ENCODE data around the gene USP20. TPM values are rescaled to one million over a fixed set of nuclear protein-coding genes. Genes with fewer than 3 reads are reported as not detected.

USP20 gene
- total RNA-seq, 1 experiment from 2014 or later: 16.8 TPM

DNA sequence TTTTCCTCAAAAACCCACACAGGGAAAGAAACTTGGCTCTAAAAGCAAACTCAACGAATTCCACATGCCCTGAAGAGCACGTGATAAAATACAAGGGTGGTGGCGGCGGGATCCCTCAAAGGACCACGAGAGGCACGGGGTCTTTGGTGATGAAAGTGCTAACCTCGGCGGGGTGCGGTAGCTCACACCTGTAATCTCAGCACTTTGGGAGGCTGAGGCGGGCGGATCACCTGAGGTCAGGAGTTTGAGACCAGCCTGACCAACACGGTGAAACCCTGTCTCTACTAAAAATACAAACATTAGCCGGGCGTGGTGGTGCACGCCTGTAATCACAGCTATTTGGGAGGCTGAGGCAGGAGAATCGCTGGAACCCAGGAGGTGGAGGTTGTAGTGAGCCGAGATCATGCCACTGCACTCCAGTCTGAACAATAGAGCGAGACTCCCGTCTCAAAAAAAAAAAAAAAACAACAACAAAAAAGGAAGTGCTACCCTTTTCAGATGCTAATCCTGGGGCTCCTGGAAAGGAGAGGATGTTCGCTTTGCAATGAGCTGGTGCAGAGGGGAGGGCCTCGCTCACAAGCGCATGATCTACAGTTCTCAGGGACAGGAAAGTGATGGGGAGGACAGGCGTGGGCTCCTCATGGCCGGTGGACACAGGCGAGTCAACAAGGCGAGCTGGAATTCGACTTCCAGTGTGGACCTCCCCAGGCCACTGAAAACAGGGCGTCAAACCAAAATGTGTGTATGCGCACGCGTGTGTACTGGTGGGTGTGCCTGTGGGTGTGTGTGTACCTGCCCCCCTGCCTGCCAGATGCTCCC lies 54.1 kb downstream of the USP20 start:
- Histone ChIP-seq H3K4me2 (ENCODE audit: low read length) (no peak overlapping the region), H3K4me1 (ENCODE audit: control insufficient read depth in 1 of 2, insufficient read depth in 2 of 2, low read length in 2 of 2) (peaks cover 18 to 23% of the 10 kb centered on the region in 2 experiments), H3K9me2 (ENCODE audit: insufficient read depth) (no peaks in the 10 kb centered on the region), H4K20me1 (ENCODE audit: insufficient read depth) (no peaks in the 10 kb centered on the region), H3K4me3 (replicated peaks in 1 of 2; ENCODE audit: low read depth in 1 of 2, low read length in 2 of 2) (no peak overlapping the region), H3K9me3 (ENCODE audit: control insufficient read depth in 1 of 2, insufficient read depth in 1 of 2, low read depth in 1 of 2, low read length in 2 of 2) (no peaks in the 10 kb centered on the region), H3K36me3 (ENCODE audit: control insufficient read depth in 1 of 2, insufficient read depth in 2 of 2, low read length in 2 of 2) (no peaks in the 10 kb centered on the region), H3K27ac (ENCODE audit: low read depth, low read length) (no peak overlapping the region), H3K79me2 (ENCODE audit: insufficient read depth, low read length) (no peaks in the 10 kb centered on the region), H3K9ac (ENCODE audit: low read length) (no peak overlapping the region), H2AFZ (ENCODE audit: low read depth, low read length, poor library complexity, severe bottlenecking) (no peak overlapping the region), H3K27me3 (ENCODE audit: insufficient read depth, low read length) (no peaks in the 10 kb centered on the region)
- intact Hi-C loops (cut with micrococcal nuclease): no loop called here
- ChIA-PET CTCF (no interaction called here), POLR2A (interaction anchor here (0.6 kb wide), 1 partner anchor 27 kb away, joined by 3 read pairs; no protein-coding TSS in a partner anchor), RAD21 (ENCODE audit: low non-redundant PET in 1 of 2, low total read pairs in 2 of 2, uncharacterized antibody in 2 of 2, unreplicated experiment in 2 of 2) (no interaction called here)
- BruUV-seq (replicated peaks): no TSS peak
- ATAC-seq (no peak), DNase-seq (ENCODE audit: low read depth, low spot score) (no peak)
- TF ChIP-seq YY1 (IDR thresholded peaks at IDR 0.05; ENCODE audit: extremely low read depth, insufficient replicate concordance, low read depth, low read length) (no peak), CBX3 (IDR thresholded peaks at IDR 0.05; ENCODE audit: low read depth) (no peak), SP1 (IDR thresholded peaks at IDR 0.05; ENCODE audit: low read depth) (no peak), POLR2AphosphoS5 (IDR thresholded peaks at IDR 0.05; ENCODE audit: low read depth, low read length) (no peak), ELF1 (IDR thresholded peaks at IDR 0.05; ENCODE audit: borderline replicate concordance, low read depth) (no peak), POLR2A (IDR thresholded peaks at IDR 0.05; ENCODE audit: borderline replicate concordance, extremely low read depth, insufficient read depth, insufficient read length) (no peak), SRF (IDR thresholded peaks at IDR 0.05; ENCODE audit: low read depth) (no peak), TCF7L2 (IDR thresholded peaks at IDR 0.05; ENCODE audit: borderline replicate concordance, extremely low read depth, insufficient read depth, insufficient read length) (no peak), EZH2phosphoT487 (IDR thresholded peaks at IDR 0.05; ENCODE audit: borderline replicate concordance) (no peak), EZH2 (IDR thresholded peaks at IDR 0.05) (no peak), ZFX (IDR thresholded peaks at IDR 0.05) (no peak), EGR1 (IDR thresholded peaks at IDR 0.05; ENCODE audit: low read depth) (no peak), ZNF274 (IDR thresholded peaks at IDR 0.05; ENCODE audit: low read depth, low read length) (no peak), JUND (IDR thresholded peaks at IDR 0.05) (no peak)
- TF ChIP-seq, protein P1, sequence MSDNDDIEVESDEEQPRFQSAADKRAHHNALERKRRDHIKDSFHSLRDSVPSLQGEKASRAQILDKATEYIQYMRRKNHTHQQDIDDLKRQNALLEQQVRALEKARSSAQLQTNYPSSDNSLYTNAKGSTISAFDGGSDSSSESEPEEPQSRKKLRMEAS (IDR thresholded peaks at IDR 0.05): no peak
- TF ChIP-seq, protein P2, sequence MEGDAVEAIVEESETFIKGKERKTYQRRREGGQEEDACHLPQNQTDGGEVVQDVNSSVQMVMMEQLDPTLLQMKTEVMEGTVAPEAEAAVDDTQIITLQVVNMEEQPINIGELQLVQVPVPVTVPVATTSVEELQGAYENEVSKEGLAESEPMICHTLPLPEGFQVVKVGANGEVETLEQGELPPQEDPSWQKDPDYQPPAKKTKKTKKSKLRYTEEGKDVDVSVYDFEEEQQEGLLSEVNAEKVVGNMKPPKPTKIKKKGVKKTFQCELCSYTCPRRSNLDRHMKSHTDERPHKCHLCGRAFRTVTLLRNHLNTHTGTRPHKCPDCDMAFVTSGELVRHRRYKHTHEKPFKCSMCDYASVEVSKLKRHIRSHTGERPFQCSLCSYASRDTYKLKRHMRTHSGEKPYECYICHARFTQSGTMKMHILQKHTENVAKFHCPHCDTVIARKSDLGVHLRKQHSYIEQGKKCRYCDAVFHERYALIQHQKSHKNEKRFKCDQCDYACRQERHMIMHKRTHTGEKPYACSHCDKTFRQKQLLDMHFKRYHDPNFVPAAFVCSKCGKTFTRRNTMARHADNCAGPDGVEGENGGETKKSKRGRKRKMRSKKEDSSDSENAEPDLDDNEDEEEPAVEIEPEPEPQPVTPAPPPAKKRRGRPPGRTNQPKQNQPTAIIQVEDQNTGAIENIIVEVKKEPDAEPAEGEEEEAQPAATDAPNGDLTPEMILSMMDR (IDR thresholded peaks at IDR 0.05 in 2 of 3, conservative IDR thresholded peaks at IDR 0.05 in 1 of 3; ENCODE audit: borderline replicate concordance in 1 of 3, insufficient read depth in 1 of 3, low read depth in 2 of 3, low read length in 2 of 3): no peak
- TF ChIP-seq, protein P3, sequence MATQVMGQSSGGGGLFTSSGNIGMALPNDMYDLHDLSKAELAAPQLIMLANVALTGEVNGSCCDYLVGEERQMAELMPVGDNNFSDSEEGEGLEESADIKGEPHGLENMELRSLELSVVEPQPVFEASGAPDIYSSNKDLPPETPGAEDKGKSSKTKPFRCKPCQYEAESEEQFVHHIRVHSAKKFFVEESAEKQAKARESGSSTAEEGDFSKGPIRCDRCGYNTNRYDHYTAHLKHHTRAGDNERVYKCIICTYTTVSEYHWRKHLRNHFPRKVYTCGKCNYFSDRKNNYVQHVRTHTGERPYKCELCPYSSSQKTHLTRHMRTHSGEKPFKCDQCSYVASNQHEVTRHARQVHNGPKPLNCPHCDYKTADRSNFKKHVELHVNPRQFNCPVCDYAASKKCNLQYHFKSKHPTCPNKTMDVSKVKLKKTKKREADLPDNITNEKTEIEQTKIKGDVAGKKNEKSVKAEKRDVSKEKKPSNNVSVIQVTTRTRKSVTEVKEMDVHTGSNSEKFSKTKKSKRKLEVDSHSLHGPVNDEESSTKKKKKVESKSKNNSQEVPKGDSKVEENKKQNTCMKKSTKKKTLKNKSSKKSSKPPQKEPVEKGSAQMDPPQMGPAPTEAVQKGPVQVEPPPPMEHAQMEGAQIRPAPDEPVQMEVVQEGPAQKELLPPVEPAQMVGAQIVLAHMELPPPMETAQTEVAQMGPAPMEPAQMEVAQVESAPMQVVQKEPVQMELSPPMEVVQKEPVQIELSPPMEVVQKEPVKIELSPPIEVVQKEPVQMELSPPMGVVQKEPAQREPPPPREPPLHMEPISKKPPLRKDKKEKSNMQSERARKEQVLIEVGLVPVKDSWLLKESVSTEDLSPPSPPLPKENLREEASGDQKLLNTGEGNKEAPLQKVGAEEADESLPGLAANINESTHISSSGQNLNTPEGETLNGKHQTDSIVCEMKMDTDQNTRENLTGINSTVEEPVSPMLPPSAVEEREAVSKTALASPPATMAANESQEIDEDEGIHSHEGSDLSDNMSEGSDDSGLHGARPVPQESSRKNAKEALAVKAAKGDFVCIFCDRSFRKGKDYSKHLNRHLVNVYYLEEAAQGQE (IDR thresholded peaks at IDR 0.05; ENCODE audit: low read depth): no peak
- TF ChIP-seq, protein P4, sequence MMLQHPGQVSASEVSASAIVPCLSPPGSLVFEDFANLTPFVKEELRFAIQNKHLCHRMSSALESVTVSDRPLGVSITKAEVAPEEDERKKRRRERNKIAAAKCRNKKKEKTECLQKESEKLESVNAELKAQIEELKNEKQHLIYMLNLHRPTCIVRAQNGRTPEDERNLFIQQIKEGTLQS (IDR thresholded peaks at IDR 0.05): no peak
- TF ChIP-seq, protein P5, sequence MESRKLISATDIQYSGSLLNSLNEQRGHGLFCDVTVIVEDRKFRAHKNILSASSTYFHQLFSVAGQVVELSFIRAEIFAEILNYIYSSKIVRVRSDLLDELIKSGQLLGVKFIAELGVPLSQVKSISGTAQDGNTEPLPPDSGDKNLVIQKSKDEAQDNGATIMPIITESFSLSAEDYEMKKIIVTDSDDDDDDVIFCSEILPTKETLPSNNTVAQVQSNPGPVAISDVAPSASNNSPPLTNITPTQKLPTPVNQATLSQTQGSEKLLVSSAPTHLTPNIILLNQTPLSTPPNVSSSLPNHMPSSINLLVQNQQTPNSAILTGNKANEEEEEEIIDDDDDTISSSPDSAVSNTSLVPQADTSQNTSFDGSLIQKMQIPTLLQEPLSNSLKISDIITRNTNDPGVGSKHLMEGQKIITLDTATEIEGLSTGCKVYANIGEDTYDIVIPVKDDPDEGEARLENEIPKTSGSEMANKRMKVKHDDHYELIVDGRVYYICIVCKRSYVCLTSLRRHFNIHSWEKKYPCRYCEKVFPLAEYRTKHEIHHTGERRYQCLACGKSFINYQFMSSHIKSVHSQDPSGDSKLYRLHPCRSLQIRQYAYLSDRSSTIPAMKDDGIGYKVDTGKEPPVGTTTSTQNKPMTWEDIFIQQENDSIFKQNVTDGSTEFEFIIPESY (IDR thresholded peaks at IDR 0.05; ENCODE audit: extremely low read depth, insufficient replicate concordance, low read length): no peak

All from HCT116 (cell line).